GM21360 (cell line): ENCODE measurements around the gene LHPP.

Experiments
- ATAC-seq: cut with Tn5 transposase; IDR thresholded peaks from one replicate; pipeline ENCODE4 v1.9.1; 2021; ENCODE audit warnings: mild to moderate bottlenecking, moderate library complexity; ENCODE audit not compliant: unreplicated experiment

LHPP gene

GRCh38 chr10:124469956-124470484 is 8.4 kb downstream of the LHPP start:
- ATAC-seq, result no peak

- no peak for ATAC-seq
Measured at GRCh38 chr10:124470544-124471434, 9.2 kb downstream of the LHPP start.

- ATAC-seq, result no peak
Measured at GRCh38 chr10:124472071-124472470, 10.4 kb downstream of the LHPP start.

GRCh38 chr10:124473070-124473469 is 11.4 kb downstream of the LHPP start:
- no peak for ATAC-seq

GRCh38 chr10:124474514-124475070 is 13.0 kb downstream of the LHPP start:
- ATAC-seq, result no peak

- ATAC-seq, result no peak
Measured at GRCh38 chr10:124476043-124476725, 14.6 kb downstream of the LHPP start.

- ATAC-seq, result no peak
Measured at GRCh38 chr10:124477614-124478363, 16.2 kb downstream of the LHPP start.

GRCh38 chr10:124478515-124478914 is 16.9 kb downstream of the LHPP start:
- ATAC-seq, result no peak

- ATAC-seq, result no peak
Measured at GRCh38 chr10:124480860-124481259, 19.2 kb downstream of the LHPP start.

- ATAC-seq, result no peak
Measured at GRCh38 chr10:124481717-124482116, 20.1 kb downstream of the LHPP start.

GRCh38 chr10:124482236-124482800 is 20.7 kb downstream of the LHPP start:
- no peak for ATAC-seq

GRCh38 chr10:124482876-124483275 is 21.3 kb downstream of the LHPP start:
- ATAC-seq, result no peak

GRCh38 chr10:124484031-124484430 is 22.4 kb downstream of the LHPP start:
- no peak for ATAC-seq

- no peak for ATAC-seq
Measured at GRCh38 chr10:124484661-124485060, 23.0 kb downstream of the LHPP start.

- ATAC-seq, result no peak
Measured at GRCh38 chr10:124486635-124487034, 25.0 kb downstream of the LHPP start.

GRCh38 chr10:124491105-124491504 is 29.5 kb downstream of the LHPP start:
- no peak for ATAC-seq

GRCh38 chr10:124492266-124492665 is 30.6 kb downstream of the LHPP start:
- no peak for ATAC-seq

- ATAC-seq, result no peak
Measured at GRCh38 chr10:124493214-124493882, 31.7 kb downstream of the LHPP start.

- no peak for ATAC-seq
Measured at GRCh38 chr10:124494046-124494807, 32.6 kb downstream of the LHPP start.
